ENCODE data around the gene CNTNAP2.

CNTNAP2 gene

DNA sequence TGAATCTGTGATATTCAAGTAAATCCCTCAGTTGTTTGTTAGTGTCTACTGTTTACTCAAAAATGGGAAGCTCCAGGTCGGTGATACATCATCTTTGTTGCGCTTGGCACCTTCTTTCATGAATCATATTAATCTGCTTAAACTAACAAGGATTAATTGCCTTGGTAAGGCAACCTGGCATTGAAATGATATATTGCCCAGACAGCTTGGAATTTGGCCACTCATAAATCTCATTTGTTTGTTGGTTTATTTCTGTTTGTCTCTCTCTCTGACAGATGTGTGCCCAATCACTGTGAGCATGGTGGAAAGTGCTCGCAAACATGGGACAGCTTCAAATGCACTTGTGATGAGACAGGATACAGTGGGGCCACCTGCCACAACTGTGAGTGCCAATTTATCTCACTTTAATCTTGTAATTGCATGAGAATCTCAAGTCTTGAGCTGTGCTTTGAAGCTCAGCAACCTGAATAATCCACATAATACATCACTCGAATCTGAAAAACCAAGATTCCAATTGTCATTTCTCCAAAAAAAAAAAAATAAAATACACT, 1369.1 kb downstream of the CNTNAP2 start:
- no peak for DNase-seq (ENCODE audit: low read depth)

- DNase-seq (ENCODE audit: low read depth), result peak; percentile 45
These were observed 1376.0 kb downstream of the CNTNAP2 start for GRCh38 chr7:147492606-147493005.

DNA sequence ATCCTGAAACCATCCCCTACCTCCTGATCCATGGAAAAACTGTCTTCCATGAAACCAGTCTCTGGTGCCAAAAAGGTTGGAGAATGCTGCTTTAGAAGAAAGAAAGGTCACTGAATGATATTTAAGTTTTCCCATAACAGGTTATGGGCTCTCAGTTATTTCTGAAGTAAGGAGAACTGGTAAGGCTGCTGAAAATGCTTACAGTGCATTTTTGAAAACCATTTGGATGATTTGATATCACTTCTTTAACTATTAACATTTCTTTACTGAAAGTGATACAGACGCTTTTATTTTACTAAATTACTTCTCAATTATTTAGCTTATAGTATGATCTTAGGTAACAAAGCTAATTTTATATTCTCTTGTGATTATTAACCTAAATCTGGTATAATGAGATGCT, 1379.6 kb downstream of the CNTNAP2 start:
- no peak for DNase-seq (ENCODE audit: low read depth)

GRCh38 chr7:147497246-147497645, 1380.6 kb downstream of the CNTNAP2 start:
- DNase-seq (ENCODE audit: low read depth), result no peak

DNA sequence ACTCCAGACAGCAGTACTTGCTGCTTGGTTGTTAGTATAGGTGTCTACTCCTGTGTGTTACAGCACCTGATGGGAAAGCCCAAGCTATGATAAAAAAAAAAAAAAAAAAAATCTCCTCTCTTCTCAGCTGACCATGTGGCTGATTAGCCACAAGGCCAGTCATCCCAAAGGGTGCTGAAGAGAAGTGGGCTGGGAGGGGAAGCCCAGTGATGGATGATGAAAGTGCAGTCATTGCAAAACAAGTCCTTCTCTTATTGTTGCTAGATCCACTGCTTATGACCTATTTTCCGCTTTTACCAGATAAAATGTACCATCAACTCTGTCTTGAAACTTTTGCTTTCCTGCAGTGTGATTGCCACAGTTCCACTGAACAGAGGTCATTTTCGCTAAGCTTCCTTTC, 1381.5 kb downstream of the CNTNAP2 start:
- peak; percentile 21 for DNase-seq (ENCODE audit: low read depth)

DNA sequence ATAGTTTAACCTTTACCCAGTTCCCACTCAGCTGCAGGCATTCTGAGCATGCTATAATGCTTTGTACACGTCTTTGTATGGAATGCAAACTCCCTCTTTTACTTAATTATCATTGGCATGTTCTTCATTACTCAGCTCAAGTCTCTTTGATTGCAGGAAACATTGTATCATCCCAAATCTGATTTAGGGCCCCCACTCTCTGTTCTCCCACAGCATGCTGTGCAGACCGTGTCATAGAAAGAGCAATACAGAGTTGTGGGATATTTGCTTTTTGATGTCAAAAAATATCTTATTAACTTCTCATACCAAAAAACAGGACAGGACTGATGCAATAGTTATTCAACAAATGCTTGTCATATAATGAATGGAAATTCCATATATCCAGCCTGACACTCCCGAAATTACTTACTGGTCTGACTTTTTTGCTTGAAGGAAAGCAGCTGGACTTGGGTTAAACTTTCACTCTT, 1392.5 kb downstream of the CNTNAP2 start:
- DNase-seq (ENCODE audit: low read depth), result peak; percentile 12

DNA sequence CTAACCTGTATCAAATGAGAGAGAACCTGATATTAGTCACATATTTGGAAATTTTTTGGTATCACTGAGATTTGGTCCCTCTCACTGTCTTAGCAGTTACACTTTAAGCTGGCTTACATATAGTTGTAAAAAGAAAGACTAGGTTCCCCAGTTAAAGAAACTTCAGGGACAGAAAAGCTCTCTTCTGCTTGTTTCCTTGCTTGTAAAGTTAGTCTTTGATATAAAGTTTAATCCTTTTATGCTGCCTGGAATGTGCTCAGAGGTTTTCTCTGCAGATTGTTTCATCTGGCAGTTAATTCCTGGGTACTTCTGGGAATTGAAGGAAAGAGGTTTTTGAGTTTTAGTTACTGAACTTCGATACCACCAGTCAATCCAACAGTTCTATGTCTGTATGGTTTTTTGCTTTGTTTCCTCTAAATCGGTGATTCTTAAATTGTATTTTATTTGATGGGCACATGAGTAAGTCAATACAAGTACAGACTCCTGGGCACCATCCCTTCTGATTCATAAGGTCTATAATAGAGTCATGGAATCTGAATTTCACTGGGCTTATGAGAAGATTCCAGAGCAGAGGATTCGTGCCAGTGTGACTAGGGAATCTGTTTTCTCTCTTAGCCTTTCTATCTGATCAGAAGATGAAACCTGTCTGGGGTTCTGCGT, 1393.1 kb downstream of the CNTNAP2 start:
- peak; percentile 12 for DNase-seq (ENCODE audit: low read depth)

DNA sequence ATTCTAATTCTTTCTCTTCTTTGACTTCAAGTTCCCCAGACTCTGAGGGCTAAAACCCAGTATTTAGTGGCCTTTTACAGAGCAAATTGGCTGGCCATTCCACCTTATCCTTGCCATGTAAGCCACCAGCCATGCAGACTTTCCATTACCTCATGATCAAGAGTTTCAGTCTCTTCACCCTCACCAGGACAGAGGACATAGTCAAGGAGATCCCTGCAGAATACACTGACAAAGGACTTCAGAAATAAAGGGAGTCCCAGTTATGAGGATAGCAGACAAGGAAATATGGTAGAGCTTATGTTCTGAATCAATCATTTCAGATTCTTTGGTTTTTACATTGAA, 1393.6 kb downstream of the CNTNAP2 start:
- no peak for DNase-seq (ENCODE audit: low read depth)

DNA sequence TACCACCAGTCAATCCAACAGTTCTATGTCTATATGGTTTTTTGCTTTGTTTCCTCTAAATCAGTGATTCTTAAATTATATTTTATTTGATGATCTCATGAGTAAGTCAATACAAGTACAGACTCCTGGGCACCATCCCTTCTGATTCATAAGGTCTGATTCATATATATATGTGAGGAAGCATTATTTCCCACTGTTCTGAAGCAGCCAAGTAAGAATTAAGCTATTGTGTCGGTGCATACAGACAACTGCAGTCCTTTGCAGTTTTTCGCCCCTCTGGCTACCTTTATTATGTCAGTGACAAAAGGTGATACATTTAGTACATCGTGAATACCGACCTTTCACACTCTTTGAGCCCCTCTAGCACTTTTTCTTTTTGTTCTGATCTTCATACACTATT, 1394.3 kb downstream of the CNTNAP2 start:
- peak; percentile 53 for DNase-seq (ENCODE audit: low read depth)

DNA sequence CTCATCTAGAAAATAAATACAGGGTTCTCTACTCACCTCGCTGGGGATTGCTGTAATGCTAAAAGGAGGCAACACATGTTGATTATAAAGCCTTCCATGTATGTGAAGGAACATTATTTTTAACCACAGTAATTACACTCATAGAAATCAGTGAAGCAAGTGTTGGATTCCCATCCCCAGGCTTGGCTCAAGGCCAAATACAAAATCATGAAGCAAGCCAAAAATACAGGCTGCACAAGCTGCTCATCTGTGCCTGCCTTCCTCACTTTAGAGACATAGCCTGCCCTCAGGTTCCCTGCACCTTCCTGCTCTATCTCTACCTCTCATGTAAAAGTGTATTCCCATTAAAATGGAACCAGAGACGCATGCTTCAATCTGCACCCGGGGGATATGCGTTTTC, 1396.8 kb downstream of the CNTNAP2 start:
- no peak for DNase-seq (ENCODE audit: low read depth)

GRCh38 chr7:147516391-147516790, 1399.8 kb downstream of the CNTNAP2 start:
- DNase-seq (ENCODE audit: low read depth), result no peak

GRCh38 chr7:147519062-147519461, 1402.5 kb downstream of the CNTNAP2 start:
- peak; percentile 18 for DNase-seq (ENCODE audit: low read depth)

- DNase-seq (ENCODE audit: low read depth), result no peak
These were observed 1406.5 kb downstream of the CNTNAP2 start for GRCh38 chr7:147523056-147523455.

- DNase-seq (ENCODE audit: low read depth), result no peak
These were observed 1408.2 kb downstream of the CNTNAP2 start for GRCh38 chr7:147524726-147525250.

GRCh38 chr7:147525325-147525724, 1408.7 kb downstream of the CNTNAP2 start:
- no peak for DNase-seq (ENCODE audit: low read depth)

- DNase-seq (ENCODE audit: low read depth), result peak; percentile 70
These were observed 1419.1 kb downstream of the CNTNAP2 start for GRCh38 chr7:147535701-147536111.

GRCh38 chr7:147539685-147540084, 1423.1 kb downstream of the CNTNAP2 start:
- DNase-seq (ENCODE audit: low read depth), result no peak

GRCh38 chr7:147540743-147541142, 1424.1 kb downstream of the CNTNAP2 start:
- no peak for DNase-seq (ENCODE audit: low read depth)

- DNase-seq (ENCODE audit: low read depth), result no peak
These were observed 1424.7 kb downstream of the CNTNAP2 start for GRCh38 chr7:147541261-147541660.

DNA sequence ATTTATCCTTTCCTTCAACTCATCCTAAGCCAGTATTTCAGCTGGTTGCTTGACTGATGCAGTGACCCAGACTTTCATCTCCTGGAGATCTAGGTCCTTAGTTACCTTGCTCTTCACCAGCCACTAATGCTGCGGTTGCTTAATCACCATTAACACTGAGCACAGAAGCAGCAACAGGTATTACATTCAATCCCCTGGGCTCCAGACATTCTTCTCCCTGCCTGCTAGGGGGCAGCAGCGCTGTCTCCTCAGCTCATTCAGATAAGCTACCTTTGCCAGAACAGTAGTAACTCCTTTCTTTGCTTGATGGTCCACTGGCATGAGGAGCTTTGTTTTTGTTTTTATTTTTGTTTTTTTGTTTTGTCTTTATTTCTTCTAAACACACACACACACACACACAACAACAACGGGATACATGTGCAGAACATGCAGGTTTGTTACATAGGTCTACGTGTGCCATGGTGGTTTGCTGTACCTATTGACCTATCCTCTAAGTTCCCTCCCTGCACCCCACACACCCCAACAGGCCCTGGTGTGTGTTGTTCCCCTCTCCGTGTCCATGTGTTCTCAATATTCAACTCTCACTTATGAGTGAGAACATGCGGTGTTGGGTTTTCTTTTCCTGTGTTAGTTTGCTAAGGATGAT, 1430.8 kb downstream of the CNTNAP2 start:
- peak; percentile 32 for DNase-seq (ENCODE audit: low read depth)

DNA sequence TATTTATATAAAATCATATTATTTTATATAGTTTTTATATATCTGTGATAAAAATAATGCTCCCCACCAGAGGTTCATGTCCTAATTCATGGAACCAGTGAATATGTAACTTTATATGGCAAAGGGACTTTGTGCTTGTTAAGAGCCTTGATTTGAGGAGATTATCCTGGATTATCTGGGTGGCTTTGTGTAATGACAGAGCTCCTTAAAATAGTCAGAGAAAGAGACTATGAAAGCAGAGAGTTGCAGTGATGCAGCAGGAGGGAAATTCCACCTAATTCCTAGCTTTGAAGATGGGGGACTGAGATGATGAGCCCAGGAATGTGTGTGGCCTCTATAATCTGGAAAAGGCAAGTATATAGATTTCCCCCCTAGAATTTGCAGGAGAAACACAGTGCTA, 1439.7 kb downstream of the CNTNAP2 start:
- no peak for DNase-seq (ENCODE audit: low read depth)

DNA sequence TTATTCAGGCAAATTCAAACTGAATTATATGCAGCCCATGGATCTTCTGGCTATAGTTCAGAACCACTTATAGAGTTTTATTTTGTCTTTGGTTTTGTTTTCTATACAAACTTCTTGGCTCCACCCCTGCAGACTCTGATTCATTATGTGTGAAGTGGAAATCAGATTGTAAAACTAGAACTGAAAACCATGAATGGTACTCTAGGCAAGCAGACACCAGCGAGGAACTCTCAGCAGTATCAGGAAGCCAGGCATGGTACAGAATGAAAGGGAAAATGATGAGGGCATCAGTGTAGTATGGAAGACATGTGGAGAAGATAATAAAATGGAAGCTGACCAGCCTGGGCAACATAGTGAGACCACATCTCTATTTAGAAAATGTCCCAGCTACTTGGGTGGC, 1447.1 kb downstream of the CNTNAP2 start:
- no peak for DNase-seq (ENCODE audit: low read depth)

GRCh38 chr7:147564786-147565476, 1448.3 kb downstream of the CNTNAP2 start:
- no peak for DNase-seq (ENCODE audit: low read depth)

Data from iris pigment epithelial cell (primary cell).